GM23248 (cell line): ENCODE results near the gene ANKRD6. TPM values are rescaled to one million over a fixed set of nuclear protein-coding genes. Genes with fewer than 3 reads are reported as not detected.
"Not testable (repeated sequence)": the region's sequence is repeated elsewhere in the genome, so short reads cannot be mapped to it uniquely, and the experiment has no call there.

Experiments used
- DNase-seq: peaks from one replicate; pipeline ENCODE4 v3.0.0-alpha.2; 2015
- H2AFZ ChIP-seq: fragments of 200-600 bp; sonication (generic); 2 replicates; pipeline ENCODE4 v1.6.1; 2016; ENCODE audit warnings: antibody characterized with exemption
- H3F3A ChIP-seq: fragments of 200-600 bp; sonication (generic); 2 replicates; pipeline ENCODE4 v1.6.1; 2016; ENCODE audit warnings: mild to moderate bottlenecking, antibody characterized with exemption, mixed run types; ENCODE audit not compliant: insufficient read depth
- H3K27ac ChIP-seq: fragments of 200-600 bp; sonication (generic); 2 replicates; pipeline ENCODE4 v1.5.1; 2016; ENCODE audit warnings: mild to moderate bottlenecking
- H3K27me3 ChIP-seq: fragments of 200-600 bp; sonication (generic); replicated peaks from 2 replicates; pipeline ENCODE4 v1.6.1; 2016; ENCODE audit warnings: mild to moderate bottlenecking; ENCODE audit not compliant: insufficient read depth
- H3K36me3 ChIP-seq: fragments of 200-600 bp; sonication (generic); 2 replicates; pipeline ENCODE4 v1.6.1; 2016; ENCODE audit warnings: low read depth, mild to moderate bottlenecking
- H3K4me1 ChIP-seq: fragments of 200-600 bp; sonication (generic); 2 replicates; pipeline ENCODE4 v1.6.1; 2016; ENCODE audit warnings: mild to moderate bottlenecking; ENCODE audit not compliant: insufficient read depth
- H3K4me2 ChIP-seq: fragments of 200-600 bp; sonication (generic); one replicate; pipeline ENCODE4 v1.6.1; 2016; ENCODE audit warnings: mild to moderate bottlenecking; ENCODE audit not compliant: unreplicated experiment
- H3K4me3 ChIP-seq: fragments of 200-600 bp; sonication (generic); 2 replicates; pipeline ENCODE4 v1.5.1; 2016; ENCODE audit warnings: mild to moderate bottlenecking
- H3K79me2 ChIP-seq: fragments of 200-600 bp; sonication (generic); 2 replicates; pipeline ENCODE4 v1.6.1; 2016; ENCODE audit warnings: mild to moderate bottlenecking; ENCODE audit not compliant: insufficient read depth
- H3K9ac ChIP-seq: fragments of 200-600 bp; sonication (generic); 2 replicates; pipeline ENCODE4 v1.6.1; 2016; ENCODE audit warnings: mild to moderate bottlenecking
- H3K9me2 ChIP-seq: fragments of 200-600 bp; sonication (generic); 2 replicates; pipeline ENCODE4 v1.6.1; 2016; ENCODE audit warnings: mixed run types, mild to moderate bottlenecking, moderate library complexity; ENCODE audit not compliant: insufficient read depth
- H3K9me3 ChIP-seq: fragments of 200-600 bp; sonication (generic); one replicate; pipeline ENCODE4 v1.6.1; 2017; ENCODE audit warnings: low read depth
- H4K20me1 ChIP-seq: fragments of 200-600 bp; sonication (generic); 2 replicates; pipeline ENCODE4 v1.6.0; 2016; ENCODE audit not compliant: insufficient read depth
- EZH2 ChIP-seq: fragments of 200-600 bp; sonication (generic); IDR thresholded peaks from 2 replicates; pipeline ENCODE4 v1.6.1; 2018; ENCODE audit warnings: antibody characterized with exemption, mild to moderate bottlenecking; ENCODE audit not compliant: insufficient read depth, poor library complexity, severe bottlenecking
- EZH2phosphoT487 ChIP-seq: fragments of 200-600 bp; sonication (generic); IDR thresholded peaks from 2 replicates; pipeline ENCODE4 v1.6.1; 2018; ENCODE audit warnings: antibody characterized with exemption, moderate library complexity, mild to moderate bottlenecking, low read depth; ENCODE audit not compliant: insufficient read depth
- WGBS, 2 experiments: methylation state at CpG; one replicate each; pipeline ENCODE4 v1.1.6; 2015 to 2017; ENCODE audit warnings: low lambda C conversion rate in 2 of 2, low coverage in 1 of 2; ENCODE audit errors: missing lambda C conversion rate in 2 of 2; 5-methylcytosine and 5-hydroxymethylcytosine counted together
- in situ Hi-C: fragments of 300-500 bp; cut with MboI; formaldehyde crosslinking; loops from 2 replicates; pipeline ENCODE4 v1.15.0; 2020
- polyA plus RNA-seq: library from polyadenylated mRNA; unstranded; fragments of >200 nt; fragmentation: Nextera tagmentation; extraction: Ambion mirVana; gene quantifications from 2 replicates; pipeline ENCODE4 v1.2.1, GENCODE V29; 2016
- total RNA-seq: library from RNA; depleted of rRNA; stranded (reverse); fragments of >200 nt; shearing (Covaris generic); gene quantifications from 2 replicates; pipeline ENCODE4 v1.2.3, GENCODE V29; 2014

Gene ANKRD6
- total and polyA plus RNA-seq, 2 experiments from 2014 or later: 0.54 to 12.4 TPM

GRCh38 chr6:89387516-89388201 lies 45.3 kb upstream of the ANKRD6 start:
- TF ChIP-seq EZH2phosphoT487 (no peak), EZH2 (no peak)
- 84 to 87% methylated on average over 9 of the region's 9 CpGs for WGBS, 2 experiments
- DNase-seq: no peak
- in situ Hi-C loops: no loop called here
- no peak overlapping the region for H3K4me3 ChIP-seq
- no peaks in the 10 kb centered on the region for H4K20me1 ChIP-seq
- no peaks in the 10 kb centered on the region for H3K9me2 ChIP-seq
- no peak overlapping the region for H3K9ac ChIP-seq
- H3K36me3 ChIP-seq: no peaks in the 10 kb centered on the region
- no peaks in the 10 kb centered on the region for H3K4me1 ChIP-seq
- no peaks in the 10 kb centered on the region for H3K27me3 ChIP-seq
- H3K9me3 ChIP-seq: no peaks in the 10 kb centered on the region
- H3K79me2 ChIP-seq: no peaks in the 10 kb centered on the region
- no peak overlapping the region for H2AFZ ChIP-seq
- no peak overlapping the region for H3K27ac ChIP-seq
- no peak overlapping the region for H3K4me2 ChIP-seq
- H3F3A ChIP-seq: no peaks in the 10 kb centered on the region

- Histone ChIP-seq H3K27me3 (no peaks in the 10 kb centered on the region), H4K20me1 (no peaks in the 10 kb centered on the region), H3K9me2 (no peaks in the 10 kb centered on the region), H3K4me1 (no peaks in the 10 kb centered on the region), H3K9me3 (no peaks in the 10 kb centered on the region), H3K27ac (no peak overlapping the region), H3K36me3 (no peaks in the 10 kb centered on the region), H3K4me2 (no peak overlapping the region), H2AFZ (no peak overlapping the region), H3K79me2 (no peaks in the 10 kb centered on the region), H3F3A (no peaks in the 10 kb centered on the region), H3K4me3 (no peak overlapping the region), H3K9ac (no peak overlapping the region)
- in situ Hi-C loops: no loop called here
- no peak for TF ChIP-seq EZH2
- no peak for TF ChIP-seq EZH2phosphoT487
- 84 to 91% methylated on average over 6 of the region's 6 CpGs for WGBS, 2 experiments
- no peak for DNase-seq
These were observed 44.1 kb upstream of the ANKRD6 start for GRCh38 chr6:89388846-89389245.

- Histone ChIP-seq H3K9ac (no peak overlapping the region), H3K4me1 (no peaks in the 10 kb centered on the region), H2AFZ (no peak overlapping the region), H3K9me3 (no peaks in the 10 kb centered on the region), H3K36me3 (no peaks in the 10 kb centered on the region), H3K4me2 (no peak overlapping the region), H3K4me3 (no peak overlapping the region), H3K27ac (no peak overlapping the region), H3K27me3 (no peaks in the 10 kb centered on the region), H3K9me2 (no peaks in the 10 kb centered on the region), H4K20me1 (no peaks in the 10 kb centered on the region), H3K79me2 (no peaks in the 10 kb centered on the region), H3F3A (no peaks in the 10 kb centered on the region)
- no peak for DNase-seq
- in situ Hi-C loops: no loop called here
- TF ChIP-seq EZH2phosphoT487 (no peak), EZH2 (no peak)
These were observed 40.1 kb upstream of the ANKRD6 start for GRCh38 chr6:89392823-89393222.

GRCh38 chr6:89393659-89394058 lies 39.3 kb upstream of the ANKRD6 start:
- H3K4me3 ChIP-seq: no peak overlapping the region
- TF ChIP-seq EZH2phosphoT487: no peak
- no peak for TF ChIP-seq EZH2
- no peaks in the 10 kb centered on the region for H3K79me2 ChIP-seq
- H3K9me2 ChIP-seq: no peaks in the 10 kb centered on the region
- H3K4me2 ChIP-seq: no peak overlapping the region
- no peaks in the 10 kb centered on the region for H3K9me3 ChIP-seq
- no peak overlapping the region for H3K9ac ChIP-seq
- in situ Hi-C loops: no loop called here
- no peak overlapping the region for H2AFZ ChIP-seq
- DNase-seq: no peak
- WGBS, 2 experiments: 47 to 50% methylated on average over 1 of the region's 1 CpG
- no peaks in the 10 kb centered on the region for H3K4me1 ChIP-seq
- H4K20me1 ChIP-seq: no peaks in the 10 kb centered on the region
- H3F3A ChIP-seq: no peaks in the 10 kb centered on the region
- H3K27ac ChIP-seq: no peak overlapping the region
- no peaks in the 10 kb centered on the region for H3K36me3 ChIP-seq
- H3K27me3 ChIP-seq: no peaks in the 10 kb centered on the region

GRCh38 chr6:89397884-89398283 lies 35.1 kb upstream of the ANKRD6 start:
- H3K36me3 ChIP-seq, H3F3A ChIP-seq, DNase-seq, H3K9ac ChIP-seq, H3K9me2 ChIP-seq, H3K9me3 ChIP-seq, H3K4me2 ChIP-seq, H3K4me3 ChIP-seq, H4K20me1 ChIP-seq, H3K4me1 ChIP-seq, H3K79me2 ChIP-seq, H3K27ac ChIP-seq, H2AFZ ChIP-seq, in situ Hi-C loops, H3K27me3 ChIP-seq: not testable (repeated sequence)
- 74 to 76% methylated on average over 4 of the region's 4 CpGs for WGBS, 2 experiments
